DND-41 (cell line): Measurements from ENCODE around the gene DDX51.

Experiments used
- ATAC-seq: fragments of 200-7000 bp; cut with Tn5 transposase; 3 replicates; pipeline ENCODE4 v1.9.1; 2021; ENCODE audit warnings: low read depth; ENCODE audit not compliant: insufficient read depth
- DNase-seq: peaks from one replicate; pipeline ENCODE4 v3.0.0-alpha.2; 2020
- H2AFZ ChIP-seq: 2 replicates; pipeline ENCODE4 v1.6.0; 2012; ENCODE audit warnings: low read depth, low read length
- H3K27ac ChIP-seq: 2 replicates; pipeline ENCODE4 v1.5.1; 2012; ENCODE audit warnings: low read length, inconsistent platforms
- H3K27me3 ChIP-seq: fragments of 200-600 bp; sonication (generic); 2 replicates; pipeline ENCODE4 v1.6.0; 2012; ENCODE audit warnings: low read length, mild to moderate bottlenecking, inconsistent platforms; ENCODE audit not compliant: insufficient read depth, poor library complexity
- H3K36me3 ChIP-seq: 2 replicates; pipeline ENCODE4 v1.5.1; 2012; ENCODE audit warnings: low read length, inconsistent platforms; ENCODE audit not compliant: insufficient read depth
- H3K4me1 ChIP-seq: 2 replicates; pipeline ENCODE4 v1.5.1; 2012; ENCODE audit warnings: mild to moderate bottlenecking, low read length; ENCODE audit not compliant: insufficient read depth
- H3K4me2 ChIP-seq: 2 replicates; pipeline ENCODE4 v1.6.0; 2012; ENCODE audit warnings: mild to moderate bottlenecking, moderate library complexity, low read length, inconsistent platforms; ENCODE audit not compliant: insufficient read depth
- H3K4me3 ChIP-seq, 2 experiments: fragments of 200-600 bp in 1 of 2; shearing (Covaris generic) in 1 of 2; 2 replicates each; pipeline ENCODE4 v1.5.1; 2012 to 2016; ENCODE audit warnings: inconsistent platforms in 2 of 2, low read length in 2 of 2, mild to moderate bottlenecking in 2 of 2, low read depth in 1 of 2, moderate library complexity in 1 of 2
- H3K79me2 ChIP-seq: 2 replicates; pipeline ENCODE4 v1.6.0; 2012; ENCODE audit warnings: low read length, inconsistent platforms; ENCODE audit not compliant: insufficient read depth
- H3K9ac ChIP-seq: 2 replicates; pipeline ENCODE4 v1.6.0; 2012; ENCODE audit warnings: low read depth, mild to moderate bottlenecking, inconsistent platforms, low read length, moderate library complexity
- H3K9me3 ChIP-seq: 2 replicates; pipeline ENCODE4 v1.5.1; 2012; ENCODE audit warnings: low read length, moderate library complexity, mild to moderate bottlenecking, inconsistent platforms; ENCODE audit not compliant: insufficient read depth, severe bottlenecking
- H4K20me1 ChIP-seq: 2 replicates; pipeline ENCODE4 v1.6.0; 2012; ENCODE audit warnings: low read length; ENCODE audit not compliant: insufficient read depth
- CTCF ChIP-seq: IDR thresholded peaks from 2 replicates; pipeline ENCODE4 v1.5.1; 2012; ENCODE audit warnings: borderline replicate concordance, low read length, moderate library complexity, mild to moderate bottlenecking; ENCODE audit not compliant: poor library complexity, severe bottlenecking; ENCODE audit errors: extremely low read depth
- EZH2 ChIP-seq: IDR thresholded peaks from 3 replicates; pipeline ENCODE4 v1.6.1; 2012; ENCODE audit warnings: borderline replicate concordance, low read depth, mild to moderate bottlenecking, moderate library complexity, low read length, inconsistent platforms; ENCODE audit not compliant: severe bottlenecking

The DDX51 gene

GRCh38 chr12:132146098-132146497 is 2.0 kb upstream of the DDX51 start:
- TF ChIP-seq EZH2, result no peak
- no peak for TF ChIP-seq CTCF
- peak overlapping the region; percentile 100; the same call in 1 of the 2 replicates for H3K4me2 ChIP-seq

DNA sequence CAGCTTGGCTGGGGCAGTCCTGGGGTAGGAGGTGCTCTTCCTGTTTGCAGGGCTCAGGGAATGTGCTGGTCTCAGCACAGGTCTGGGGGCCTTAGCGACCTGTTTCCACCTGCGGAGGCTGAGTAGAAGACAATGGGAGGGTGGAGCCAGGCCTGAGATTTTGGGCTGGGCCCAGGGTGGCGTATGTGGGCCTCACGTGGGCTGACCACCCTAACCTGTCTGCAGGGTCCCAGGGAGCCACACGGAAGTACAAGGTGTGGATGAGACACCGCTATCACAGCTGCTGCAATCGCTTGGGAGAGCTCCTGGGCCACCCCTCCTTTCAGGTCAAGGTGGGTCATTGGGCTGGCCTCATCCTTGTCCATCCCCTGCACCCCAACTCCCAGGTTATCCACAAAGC is 1.2 kb upstream of the DDX51 start:
- Histone ChIP-seq H3K4me1 (peaks cover 42% of the 10 kb centered on the region), H3K4me2 (peak overlapping the region; percentile 100), H3K36me3 (peaks cover 63% of the 10 kb centered on the region), H3K27me3 (no peaks in the 10 kb centered on the region), H3K4me3 (peak overlapping the region; percentile 94 to 100; a peak in 3 of 4 replicates), H4K20me1 (peaks cover 58% of the 10 kb centered on the region), H3K79me2 (peaks cover 70% of the 10 kb centered on the region), H3K27ac (peak overlapping the region; percentile 84), H2AFZ (no peak overlapping the region), H3K9ac (peak overlapping the region; percentile 94), H3K9me3 (peaks cover 3% of the 10 kb centered on the region)
- DNase-seq, result no peak
- TF ChIP-seq EZH2 (no peak), CTCF (no peak)
- ATAC-seq, result no peak

More at GRCh38 chr12:132146098-132146497, 2.0 kb upstream of the DDX51 start:
- H3K4me1 ChIP-seq, result peaks cover 42% of the 10 kb centered on the region
- no peak for ATAC-seq
- peaks cover 51% of the 10 kb centered on the region for H4K20me1 ChIP-seq
- no peak for DNase-seq
- no peak overlapping the region for H2AFZ ChIP-seq
- 0 out of 2 replicates have a peak overlapping the region, but pooled peaks have one; percentile 94 for H3K9ac ChIP-seq
- H3K27ac ChIP-seq, result no peak overlapping the region
- peaks cover 70% of the 10 kb centered on the region for H3K79me2 ChIP-seq
- 0 out of 4 replicates have a peak overlapping the region, but pooled peaks of 1 of the 2 experiments have one; percentile 15 for H3K4me3 ChIP-seq
- peaks cover 60% of the 10 kb centered on the region for H3K36me3 ChIP-seq
- H3K9me3 ChIP-seq, result peaks cover 3% of the 10 kb centered on the region
- no peaks in the 10 kb centered on the region for H3K27me3 ChIP-seq

DNA sequence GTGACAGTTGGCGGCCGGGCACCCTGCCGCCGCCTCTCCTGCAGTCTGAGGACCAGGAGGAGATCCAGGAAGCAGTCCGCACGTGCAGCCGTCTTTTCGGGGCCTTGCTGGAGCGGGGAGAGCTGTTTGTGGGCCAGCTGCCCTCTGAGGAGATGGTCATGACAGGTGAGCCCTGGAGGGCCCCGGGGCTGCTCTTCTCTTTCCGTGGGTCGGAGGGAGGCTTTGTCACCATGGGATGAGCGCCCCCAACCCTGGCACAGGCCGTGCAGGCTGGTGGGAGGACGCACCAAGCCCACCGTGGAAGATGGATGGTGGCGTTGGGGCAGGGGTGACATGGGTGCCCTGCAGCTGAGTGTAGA is 670 bp upstream of the DDX51 start:
- Histone ChIP-seq H3K36me3 (peaks cover 68% of the 10 kb centered on the region), H3K9me3 (peaks cover 3% of the 10 kb centered on the region), H2AFZ (peak overlapping the region; percentile 97), H3K27me3 (no peaks in the 10 kb centered on the region), H3K4me3 (peak overlapping the region; percentile 94 to 100), H4K20me1 (peaks cover 63% of the 10 kb centered on the region), H3K27ac (peak overlapping the region; percentile 84), H3K4me1 (peaks cover 42% of the 10 kb centered on the region), H3K9ac (peak overlapping the region; percentile 94), H3K4me2 (peak overlapping the region; percentile 100), H3K79me2 (peaks cover 72% of the 10 kb centered on the region)
- DNase-seq (no peak), ATAC-seq (peak; percentile 27)
- no peak for TF ChIP-seq CTCF
- no peak for TF ChIP-seq EZH2
